WERI-Rb-1 (cell line): ENCODE data around the gene ZNF488.

ENCODE experiments used
- DNase-seq: peaks from one replicate; pipeline ENCODE4 v3.0.0-alpha.2; 2020
- H3K27ac ChIP-seq: fragments of 250-450 bp; sonication (Bioruptor Pico); 2 replicates; pipeline ENCODE4 v1.5.1; 2020; ENCODE audit warnings: mild to moderate bottlenecking, moderate library complexity
- H3K27me3 ChIP-seq: fragments of 250-450 bp; sonication (Bioruptor Pico); 2 replicates; pipeline ENCODE4 v1.5.1; 2021; ENCODE audit warnings: mild to moderate bottlenecking, low read depth, moderate library complexity; ENCODE audit not compliant: insufficient read depth, severe bottlenecking
- H3K36me3 ChIP-seq: fragments of 250-450 bp; sonication (Bioruptor Pico); 2 replicates; pipeline ENCODE4 v1.5.1; 2020; ENCODE audit warnings: mild to moderate bottlenecking, moderate library complexity
- H3K4me3 ChIP-seq: 2 replicates; pipeline ENCODE4 v1.5.1; 2011; ENCODE audit warnings: low read depth, mild to moderate bottlenecking, control low read depth, low read length
- H3K9me3 ChIP-seq: fragments of 250-450 bp; sonication (Bioruptor Pico); 2 replicates; pipeline ENCODE4 v1.5.1; 2021; ENCODE audit warnings: mild to moderate bottlenecking, moderate library complexity; ENCODE audit not compliant: severe bottlenecking
- TF ChIP-seq, protein P1 (sequence below): IDR thresholded peaks from 2 replicates; pipeline ENCODE4 v1.5.1; 2011; ENCODE audit warnings: low read depth, mild to moderate bottlenecking, control low read depth, inconsistent platforms, low read length

The ZNF488 gene

GRCh38 chr10:47359626-47360418, 24.3 kb downstream of the ZNF488 start:
- H3K4me3 ChIP-seq: no peak overlapping the region

GRCh38 chr10:47359101-47359500, 25.0 kb downstream of the ZNF488 start:
- peak; percentile 33 for DNase-seq
- no peaks in the 10 kb centered on the region for H3K9me3 ChIP-seq
- peaks cover 53% of the 10 kb centered on the region for H3K36me3 ChIP-seq
- no peaks in the 10 kb centered on the region for H3K27me3 ChIP-seq
- peak overlapping the region; percentile 90 for H3K27ac ChIP-seq
- TF ChIP-seq, protein P1, sequence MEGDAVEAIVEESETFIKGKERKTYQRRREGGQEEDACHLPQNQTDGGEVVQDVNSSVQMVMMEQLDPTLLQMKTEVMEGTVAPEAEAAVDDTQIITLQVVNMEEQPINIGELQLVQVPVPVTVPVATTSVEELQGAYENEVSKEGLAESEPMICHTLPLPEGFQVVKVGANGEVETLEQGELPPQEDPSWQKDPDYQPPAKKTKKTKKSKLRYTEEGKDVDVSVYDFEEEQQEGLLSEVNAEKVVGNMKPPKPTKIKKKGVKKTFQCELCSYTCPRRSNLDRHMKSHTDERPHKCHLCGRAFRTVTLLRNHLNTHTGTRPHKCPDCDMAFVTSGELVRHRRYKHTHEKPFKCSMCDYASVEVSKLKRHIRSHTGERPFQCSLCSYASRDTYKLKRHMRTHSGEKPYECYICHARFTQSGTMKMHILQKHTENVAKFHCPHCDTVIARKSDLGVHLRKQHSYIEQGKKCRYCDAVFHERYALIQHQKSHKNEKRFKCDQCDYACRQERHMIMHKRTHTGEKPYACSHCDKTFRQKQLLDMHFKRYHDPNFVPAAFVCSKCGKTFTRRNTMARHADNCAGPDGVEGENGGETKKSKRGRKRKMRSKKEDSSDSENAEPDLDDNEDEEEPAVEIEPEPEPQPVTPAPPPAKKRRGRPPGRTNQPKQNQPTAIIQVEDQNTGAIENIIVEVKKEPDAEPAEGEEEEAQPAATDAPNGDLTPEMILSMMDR: no peak
- no peak overlapping the region for H3K4me3 ChIP-seq

More at GRCh38 chr10:47359626-47360418, 24.3 kb downstream of the ZNF488 start:
- Histone ChIP-seq H3K27ac (peak overlapping the region; percentile 90), H3K36me3 (peaks cover 45% of the 10 kb centered on the region), H3K27me3 (no peaks in the 10 kb centered on the region), H3K9me3 (no peaks in the 10 kb centered on the region)
- DNase-seq: no peak
- TF ChIP-seq, protein P1: no peak

- H3K9me3 ChIP-seq: no peaks in the 10 kb centered on the region
- no peak overlapping the region for H3K4me3 ChIP-seq
- H3K27me3 ChIP-seq: no peaks in the 10 kb centered on the region
- peaks cover 59% of the 10 kb centered on the region for H3K36me3 ChIP-seq
- TF ChIP-seq, protein P1: no peak
- peak overlapping the region; percentile 90 for H3K27ac ChIP-seq
- DNase-seq: peak; percentile 33
Measured at GRCh38 chr10:47358457-47358856, 25.6 kb downstream of the ZNF488 start.

- no peak overlapping the region for H3K4me3 ChIP-seq
- TF ChIP-seq, protein P1: no peak
Measured at GRCh38 chr10:47357911-47358310, 26.2 kb downstream of the ZNF488 start.

DNA sequence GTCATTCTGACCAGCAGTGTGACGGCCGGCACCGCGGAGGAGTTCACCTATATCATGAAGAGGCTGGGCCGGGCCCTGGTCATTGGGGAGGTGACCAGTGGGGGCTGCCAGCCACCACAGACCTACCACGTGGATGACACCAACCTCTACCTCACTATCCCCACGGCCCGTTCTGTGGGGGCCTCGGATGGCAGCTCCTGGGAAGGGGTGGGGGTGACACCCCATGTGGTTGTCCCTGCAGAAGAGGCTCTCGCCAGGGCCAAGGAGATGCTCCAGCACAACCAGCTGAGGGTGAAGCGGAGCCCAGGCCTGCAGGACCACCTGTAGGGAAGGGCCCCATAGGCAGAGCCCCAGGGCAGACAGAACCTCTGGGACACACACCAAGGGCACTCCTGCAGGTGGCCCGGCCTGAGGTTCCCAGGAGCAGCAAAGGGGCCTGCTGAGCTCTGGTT, 26.9 kb downstream of the ZNF488 start:
- DNase-seq: no peak
- TF ChIP-seq, protein P1: no peak

More at GRCh38 chr10:47357911-47358310, 26.2 kb downstream of the ZNF488 start:
- H3K27ac ChIP-seq: no peak overlapping the region
- DNase-seq: no peak
- peaks cover 64% of the 10 kb centered on the region for H3K36me3 ChIP-seq
- no peaks in the 10 kb centered on the region for H3K27me3 ChIP-seq
- H3K9me3 ChIP-seq: no peaks in the 10 kb centered on the region

More for the DNA sequence above, 26.9 kb downstream of the ZNF488 start:
- Histone ChIP-seq H3K36me3 (peaks cover 72% of the 10 kb centered on the region), H3K4me3 (no peak overlapping the region), H3K9me3 (no peaks in the 10 kb centered on the region), H3K27ac (no peak overlapping the region), H3K27me3 (no peaks in the 10 kb centered on the region)
